HG03354 (cell line): ENCODE measurements around the gene MEF2B.

Source experiments
- ATAC-seq: cut with Tn5 transposase; IDR thresholded peaks from one replicate; pipeline ENCODE4 v1.9.1; 2021; ENCODE audit warnings: mild to moderate bottlenecking; ENCODE audit not compliant: unreplicated experiment, poor library complexity, severe bottlenecking

MEF2B gene

GRCh38 chr19:19170053-19170872 is at the start of gene MEF2B:
MEF2B (minus strand) TSS chr19:19170263; CDS start chr19:19150735, 19,528 bp downstream.
- ATAC-seq: peak; percentile 87

GRCh38 chr19:19218911-19219310 is 48.8 kb upstream of the MEF2B start:
- no peak for ATAC-seq

- ATAC-seq: no peak
These were observed 47.0 kb upstream of the MEF2B start for GRCh38 chr19:19217099-19217498.

- ATAC-seq: no peak
These were observed 45.7 kb upstream of the MEF2B start for GRCh38 chr19:19215792-19216191.

- no peak for ATAC-seq
These were observed 44.8 kb upstream of the MEF2B start for GRCh38 chr19:19214892-19215291.

GRCh38 chr19:19214159-19214490 is 44.1 kb upstream of the MEF2B start:
- no peak for ATAC-seq

GRCh38 chr19:19213426-19214158 is 43.5 kb upstream of the MEF2B start:
- no peak for ATAC-seq

GRCh38 chr19:19212916-19213315 is 42.9 kb upstream of the MEF2B start:
- ATAC-seq: no peak

GRCh38 chr19:19211499-19212420 is 41.7 kb upstream of the MEF2B start, which contains the start of gene NCAN:
NCAN (plus strand) TSS chr19:19211958; CDS start chr19:19216954, 4,996 bp downstream.
- ATAC-seq: no peak

GRCh38 chr19:19209372-19209771 is 39.3 kb upstream of the MEF2B start:
- no peak for ATAC-seq

- no peak for ATAC-seq
These were observed 37.8 kb upstream of the MEF2B start for GRCh38 chr19:19207637-19208572.

GRCh38 chr19:19206938-19207337 is 36.9 kb upstream of the MEF2B start:
- ATAC-seq: no peak

GRCh38 chr19:19205416-19206410 is 35.6 kb upstream of the MEF2B start:
- ATAC-seq: no peak

- no peak for ATAC-seq
These were observed 34.1 kb upstream of the MEF2B start for GRCh38 chr19:19204181-19204580.

- ATAC-seq: peak; percentile 74
These were observed 33.2 kb upstream of the MEF2B start, which contains the start of gene NR2C2AP for GRCh38 chr19:19203012-19203856. NR2C2AP (minus strand) TSS chr19:19203414; CDS start chr19:19203060, 354 bp downstream.

- ATAC-seq: peak; percentile 17
These were observed 32.6 kb upstream of the MEF2B start for GRCh38 chr19:19202707-19203011.
